Breast epithelium (tissue), 4 donors: ENCODE data around the gene ADGRL3. TPM values are rescaled to one million over a fixed set of nuclear protein-coding genes. Genes with fewer than 3 reads are reported as not detected.

Experiments used
- DNase-seq, 2 donors: peaks; one replicate each; pipeline ENCODE4 v3.0.0-alpha.2; 2019; ENCODE audit warnings: low spot score in 2 of 2
- H3K27ac ChIP-seq, 2 donors: fragments of 200-600 bp; sonication (generic) in 1 of 2; one replicate each; pipeline ENCODE4 v1.5.1; 2016 to 2019; ENCODE audit warnings: mild to moderate bottlenecking in 1 of 2
- H3K27me3 ChIP-seq, 2 donors: fragments of 200-600 bp; sonication (generic) in 1 of 2; one replicate each; pipeline versions ENCODE4 v1.5.1 to v1.6.0; 2017 to 2019; ENCODE audit warnings: control low read depth in 1 of 2, mild to moderate bottlenecking in 1 of 2
- H3K36me3 ChIP-seq: fragments of 200-600 bp; one replicate; pipeline ENCODE4 v1.5.1; 2019
- H3K4me1 ChIP-seq, 2 donors: fragments of 200-600 bp; sonication (generic); one replicate each; pipeline ENCODE4 v1.5.1; 2016 to 2019; ENCODE audit warnings: control low read depth in 1 of 2
- H3K4me3 ChIP-seq, 3 donors: fragments of 200-600 bp; sonication (generic); 1 replicate in 2 of 3; 2 replicates in 1 of 3; pipeline ENCODE4 v1.5.1; 2016 to 2019; ENCODE audit warnings: mild to moderate bottlenecking in 3 of 3, moderate library complexity in 2 of 3
- H3K9me3 ChIP-seq, 2 donors: fragments of 200-600 bp; sonication (generic) in 1 of 2; one replicate each; pipeline ENCODE4 v1.5.1; 2016 to 2019; ENCODE audit warnings: control low read depth in 1 of 2
- CTCF ChIP-seq, 3 donors: fragments of 450-650 bp; IDR thresholded peaks; one replicate each; pipeline ENCODE4 v1.5.1; 2016 to 2017; ENCODE audit warnings: antibody characterized with exemption in 3 of 3, mild to moderate bottlenecking in 3 of 3, moderate library complexity in 3 of 3
- POLR2A ChIP-seq: fragments of 450-650 bp; IDR thresholded peaks from one replicate; pipeline ENCODE4 v1.6.1; 2016; ENCODE audit warnings: antibody characterized with exemption, mild to moderate bottlenecking, moderate library complexity
- POLR2AphosphoS5 ChIP-seq, 3 donors: sonication (generic); formaldehyde crosslinking; IDR thresholded peaks; one replicate each; pipeline ENCODE4 v1.6.1; 2017; ENCODE audit warnings: antibody characterized with exemption in 3 of 3
- intact Hi-C: fragments of 100-400 bp; cut with DNase I; formaldehyde crosslinking; loops from one replicate; pipeline ENCODE4 v1.15.1; 2023; ENCODE audit warnings: low total_unique reads
- total RNA-seq, 3 donors: library from RNA; depleted of rRNA; stranded (reverse); fragments of >200 nt; gene quantifications; one replicate each; pipeline ENCODE4 v1.1.0, GENCODE V29; 2016

The ADGRL3 gene
- total RNA-seq, 3 donors from 2014 or later = 4.2 to 8.2 (median 6.6) TPM

GRCh38 chr4:61872983-61873382 is 672.9 kb downstream of the ADGRL3 start:
- TF ChIP-seq POLR2AphosphoS5 (IDR thresholded peaks at IDR 0.05) = no peak
- Histone ChIP-seq H3K36me3 (no peaks in the 10 kb centered on the region), H3K4me1 (no peaks in the 10 kb centered on the region), H3K27ac (no peak overlapping the region), H3K9me3 (no peaks in the 10 kb centered on the region), H3K4me3 (no peak overlapping the region), H3K27me3 (no peaks in the 10 kb centered on the region)
- DNase-seq = no peak
- intact Hi-C loops = no loop called here

GRCh38 chr4:61877266-61877665 is 677.1 kb downstream of the ADGRL3 start:
- no peak for TF ChIP-seq POLR2A
- TF ChIP-seq POLR2AphosphoS5 (IDR thresholded peaks at IDR 0.05) = no peak
- TF ChIP-seq CTCF (IDR thresholded peaks at IDR 0.05) = no peak
- intact Hi-C loops = no loop called here
- Histone ChIP-seq H3K36me3 (no peaks in the 10 kb centered on the region), H3K4me1 (no peaks in the 10 kb centered on the region), H3K4me3 (no peak overlapping the region), H3K27ac (no peak overlapping the region), H3K9me3 (no peaks in the 10 kb centered on the region), H3K27me3 (no peaks in the 10 kb centered on the region)
- DNase-seq = no peak

- Histone ChIP-seq H3K27me3 (no peaks in the 10 kb centered on the region), H3K4me3 (no peak overlapping the region), H3K36me3 (no peaks in the 10 kb centered on the region), H3K9me3 (no peaks in the 10 kb centered on the region), H3K4me1 (no peaks in the 10 kb centered on the region), H3K27ac (no peak overlapping the region)
- TF ChIP-seq POLR2AphosphoS5 (IDR thresholded peaks at IDR 0.05) = no peak
- TF ChIP-seq POLR2A = no peak
- no peak for TF ChIP-seq CTCF (IDR thresholded peaks at IDR 0.05)
- intact Hi-C loops = no loop called here
- DNase-seq = no peak
Measured at GRCh38 chr4:61877893-61878292, 677.8 kb downstream of the ADGRL3 start.

GRCh38 chr4:61882381-61882780 is 682.3 kb downstream of the ADGRL3 start:
- Histone ChIP-seq H3K4me1 (no peaks in the 10 kb centered on the region), H3K9me3 (no peaks in the 10 kb centered on the region), H3K27me3 (no peaks in the 10 kb centered on the region), H3K4me3 (no peak overlapping the region), H3K27ac (no peak overlapping the region), H3K36me3 (no peaks in the 10 kb centered on the region)
- DNase-seq = no peak
- TF ChIP-seq CTCF (IDR thresholded peaks at IDR 0.05) = no peak
- no peak for TF ChIP-seq POLR2AphosphoS5 (IDR thresholded peaks at IDR 0.05)
- no peak for TF ChIP-seq POLR2A
- intact Hi-C loops = no loop called here

GRCh38 chr4:61886131-61886530 is 686.0 kb downstream of the ADGRL3 start:
- TF ChIP-seq POLR2A = no peak
- TF ChIP-seq CTCF (IDR thresholded peaks at IDR 0.05) = no peak
- no peak for TF ChIP-seq POLR2AphosphoS5 (IDR thresholded peaks at IDR 0.05)
- Histone ChIP-seq H3K27ac (no peak overlapping the region), H3K9me3 (no peaks in the 10 kb centered on the region), H3K4me1 (no peaks in the 10 kb centered on the region), H3K27me3 (no peaks in the 10 kb centered on the region), H3K4me3 (no peak overlapping the region), H3K36me3 (no peaks in the 10 kb centered on the region)
- intact Hi-C loops = no loop called here
- DNase-seq = no peak

- DNase-seq = no peak
- no peaks in the 10 kb centered on the region for H3K4me1 ChIP-seq
- H3K27ac ChIP-seq = no peak overlapping the region
- H3K27me3 ChIP-seq = no peaks in the 10 kb centered on the region
- TF ChIP-seq POLR2A (no peak), POLR2AphosphoS5 (IDR thresholded peaks at IDR 0.05) (no peak), CTCF (IDR thresholded peaks at IDR 0.05) (no peak)
- no peaks in the 10 kb centered on the region for H3K36me3 ChIP-seq
- no peak overlapping the region for H3K4me3 ChIP-seq
- no peaks in the 10 kb centered on the region for H3K9me3 ChIP-seq
- intact Hi-C loops = no loop called here
Measured at GRCh38 chr4:61889117-61889516, 689.0 kb downstream of the ADGRL3 start.
